ENCODE results near the gene PTPRN.

DNA sequence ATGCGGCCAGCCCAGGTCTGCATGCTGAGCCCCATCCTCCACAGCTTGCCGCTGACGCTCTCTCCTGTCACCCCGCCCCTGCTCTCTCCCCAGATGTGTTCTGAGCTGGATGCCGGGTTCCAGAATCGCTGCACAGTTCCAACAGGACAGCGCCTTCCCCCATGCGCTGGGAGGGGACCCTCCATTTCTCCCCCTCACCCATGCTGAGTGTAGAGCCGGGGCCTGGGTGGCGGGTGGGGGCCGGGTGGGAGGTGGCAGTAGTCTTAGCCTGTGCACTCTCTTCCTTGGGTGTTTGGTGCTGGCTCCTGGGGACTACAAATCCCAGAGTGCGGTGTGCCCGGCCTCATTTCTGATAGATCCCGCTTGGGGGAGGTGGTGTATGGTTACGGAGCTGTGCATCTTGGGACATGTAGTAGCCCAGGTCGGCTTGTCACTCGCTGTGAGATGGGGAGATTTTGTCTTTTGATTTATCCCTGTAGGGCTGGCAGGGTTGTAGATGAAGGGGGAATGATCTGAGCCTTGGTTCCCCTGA is 23.2 kb downstream of the PTPRN start:
- no peak for TF ChIP-seq CTCF (conservative IDR thresholded peaks at IDR 0.05; ENCODE audit: low read length)
- no peak for TF ChIP-seq EZH2phosphoT487 (IDR thresholded peaks at IDR 0.05; ENCODE audit: borderline replicate concordance)
